GM13977 (cell line): ENCODE measurements around the gene DDX27.
A peak's percentile ranks its signal among the peaks of the same experiment; 100 is the strongest.

Experiments
- DNase-seq: peaks from one replicate; pipeline ENCODE4 v3.0.0; 2012; ENCODE audit warnings: low spot score
- in situ Hi-C: fragments of 300-500 bp; cut with MboI; formaldehyde crosslinking; loops from one replicate; pipeline ENCODE4 v1.12.0; 2022; ENCODE audit warnings: low sequenced_read_pairs, low pct_unique_long_range_greater_than_20kb, mixed read lengths, inconsistent platforms; ENCODE audit not compliant: unreplicated experiment
- TF ChIP-seq, protein P1 (sequence below): IDR thresholded peaks from 2 replicates; pipeline ENCODE4 v1.5.1; 2012; ENCODE audit warnings: mild to moderate bottlenecking, control low read depth; ENCODE audit not compliant: insufficient read depth; ENCODE audit errors: extremely low read depth, missing control alignments

The DDX27 gene

DNA sequence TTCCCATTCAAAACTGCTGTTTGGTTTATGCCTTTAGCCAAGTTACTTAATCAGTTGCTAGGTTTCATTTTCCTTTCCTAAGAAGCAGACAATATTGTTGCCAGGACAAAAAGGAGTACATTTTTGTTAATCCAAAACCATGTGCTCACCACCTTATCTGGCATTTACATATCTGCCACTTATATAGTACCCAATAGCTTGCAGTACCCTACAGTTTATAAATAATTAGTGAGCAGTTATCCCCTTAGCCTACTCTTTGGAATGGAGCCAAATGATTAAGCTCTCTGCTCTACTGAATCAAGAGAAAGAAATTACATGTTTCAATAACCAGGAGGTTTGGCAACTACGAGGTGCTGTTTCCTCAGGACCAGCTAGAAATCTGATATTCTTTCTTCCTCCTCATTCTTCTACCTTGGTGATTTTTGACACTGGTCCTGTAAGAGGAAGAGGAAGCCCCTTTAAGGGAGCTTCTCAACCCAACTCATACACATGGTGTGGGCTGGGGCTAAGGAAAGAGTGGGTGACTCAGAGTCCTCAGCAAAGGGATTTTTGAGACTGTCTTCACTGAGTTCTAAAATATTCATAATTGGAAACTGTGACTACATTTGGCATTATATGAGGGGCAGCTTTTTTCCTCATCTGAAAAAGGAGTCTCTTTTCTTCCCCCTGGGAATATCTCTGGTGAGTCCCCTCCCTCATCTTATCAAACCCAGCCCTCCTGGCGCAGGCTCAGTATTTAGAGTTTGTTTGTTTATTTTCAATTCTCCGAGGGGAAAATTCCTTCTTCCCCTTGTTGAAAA lies 57.1 kb downstream of the DDX27 start:
- peak; percentile 65 for DNase-seq
- TF ChIP-seq, protein P1, sequence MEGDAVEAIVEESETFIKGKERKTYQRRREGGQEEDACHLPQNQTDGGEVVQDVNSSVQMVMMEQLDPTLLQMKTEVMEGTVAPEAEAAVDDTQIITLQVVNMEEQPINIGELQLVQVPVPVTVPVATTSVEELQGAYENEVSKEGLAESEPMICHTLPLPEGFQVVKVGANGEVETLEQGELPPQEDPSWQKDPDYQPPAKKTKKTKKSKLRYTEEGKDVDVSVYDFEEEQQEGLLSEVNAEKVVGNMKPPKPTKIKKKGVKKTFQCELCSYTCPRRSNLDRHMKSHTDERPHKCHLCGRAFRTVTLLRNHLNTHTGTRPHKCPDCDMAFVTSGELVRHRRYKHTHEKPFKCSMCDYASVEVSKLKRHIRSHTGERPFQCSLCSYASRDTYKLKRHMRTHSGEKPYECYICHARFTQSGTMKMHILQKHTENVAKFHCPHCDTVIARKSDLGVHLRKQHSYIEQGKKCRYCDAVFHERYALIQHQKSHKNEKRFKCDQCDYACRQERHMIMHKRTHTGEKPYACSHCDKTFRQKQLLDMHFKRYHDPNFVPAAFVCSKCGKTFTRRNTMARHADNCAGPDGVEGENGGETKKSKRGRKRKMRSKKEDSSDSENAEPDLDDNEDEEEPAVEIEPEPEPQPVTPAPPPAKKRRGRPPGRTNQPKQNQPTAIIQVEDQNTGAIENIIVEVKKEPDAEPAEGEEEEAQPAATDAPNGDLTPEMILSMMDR = no peak
- in situ Hi-C loops = no loop called here

DNA sequence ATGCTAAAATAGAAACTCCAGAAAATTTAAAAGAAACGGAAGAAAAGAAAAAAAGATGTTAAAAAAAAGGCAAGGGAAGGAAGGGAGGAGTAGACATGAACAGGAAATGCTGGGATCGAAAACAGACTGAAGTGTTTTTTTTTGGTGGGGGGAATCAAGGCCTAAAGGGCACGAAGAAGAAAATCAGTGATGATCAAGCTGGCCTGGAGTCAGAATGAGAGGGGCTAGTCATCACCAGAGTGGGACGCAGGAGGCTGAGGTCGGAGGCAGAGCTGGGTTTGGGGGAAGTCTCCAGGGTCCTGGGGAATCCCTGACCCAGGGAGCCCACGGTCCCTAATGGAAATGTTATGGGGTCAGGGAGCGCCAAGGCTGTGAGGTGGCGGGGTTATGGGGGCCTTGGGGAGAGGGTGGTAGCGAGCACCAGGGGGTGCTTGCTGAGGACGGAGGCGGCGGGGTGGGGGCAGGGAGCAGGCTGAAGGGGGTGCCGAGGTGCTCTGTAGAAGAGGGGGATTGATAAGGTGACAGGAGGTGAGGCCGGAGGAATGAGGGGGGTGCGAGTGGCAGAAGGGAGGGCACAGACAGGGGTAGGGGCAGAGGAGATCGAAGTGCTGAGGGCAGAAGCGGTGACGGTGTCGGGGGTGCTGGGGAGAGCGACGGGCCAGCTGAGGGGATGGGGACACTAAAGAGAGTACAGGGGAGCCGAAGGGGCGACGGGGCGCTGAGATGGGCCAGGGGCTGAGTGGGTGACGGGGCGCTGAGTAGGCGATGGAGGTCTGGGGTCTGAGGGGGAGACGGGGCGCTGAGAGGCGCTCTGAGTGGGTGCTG lies 58.0 kb downstream of the DDX27 start:
- DNase-seq = peak; percentile 48
- in situ Hi-C loops = no loop called here
- TF ChIP-seq, protein P1 = no peak

DNA sequence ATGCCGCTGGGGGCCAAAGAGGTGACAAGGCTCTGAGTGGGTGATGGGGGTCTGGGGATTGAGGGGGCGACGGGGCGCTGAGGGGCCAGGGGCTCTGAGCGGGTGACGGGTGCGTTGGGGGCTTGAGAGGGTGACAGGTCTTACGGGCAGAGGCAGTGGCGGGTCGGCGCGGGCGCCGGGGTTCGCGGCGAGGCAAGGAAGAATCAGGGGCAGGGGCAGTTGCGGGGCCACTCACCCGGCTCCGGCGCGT lies 58.5 kb downstream of the DDX27 start:
- no peak for DNase-seq
- TF ChIP-seq, protein P1 = no peak
- in situ Hi-C loops = no loop called here

DNA sequence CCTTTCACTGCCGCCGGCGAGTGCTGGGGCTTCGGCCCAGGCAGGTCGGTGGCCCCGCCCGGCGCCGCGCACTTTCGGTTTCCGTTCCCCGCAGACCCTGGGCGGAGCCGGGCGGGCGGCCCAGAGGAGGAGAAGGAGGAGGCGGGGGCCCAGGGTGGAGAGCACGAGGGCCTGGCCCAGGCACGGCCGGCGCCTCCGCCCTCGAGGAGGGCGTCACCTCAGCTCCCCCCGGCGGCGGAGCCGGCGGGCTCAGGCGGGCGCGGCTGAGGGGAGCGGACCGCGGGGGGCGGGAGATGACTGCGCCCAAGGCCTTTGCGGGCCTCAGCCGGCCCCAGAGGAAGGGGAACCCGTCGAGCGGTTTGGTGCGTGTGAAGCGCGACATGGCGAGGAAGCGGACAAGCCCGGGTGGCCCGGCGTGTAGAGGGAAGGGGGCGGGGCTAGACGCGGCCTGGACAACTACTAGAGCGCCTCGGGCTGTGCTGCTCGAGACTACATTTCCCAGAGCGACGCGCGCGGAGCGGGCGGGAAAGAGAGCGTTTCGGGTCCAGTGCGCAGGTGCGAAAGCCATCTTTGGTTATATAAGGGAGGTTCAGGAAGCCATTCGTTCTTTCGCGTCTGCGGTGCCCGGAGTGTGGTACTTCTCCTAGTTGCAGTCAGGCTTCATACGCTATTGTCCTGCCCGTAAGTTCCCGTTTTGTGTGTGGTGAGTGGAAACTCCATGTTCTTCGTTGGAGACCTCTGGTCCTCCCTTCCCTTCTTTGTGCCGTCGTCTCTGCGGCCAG lies 59.0 kb downstream of the DDX27 start, which contains the start of gene ZNFX1:
ZNFX1 (minus strand) TSS at position 22 of the 782 bp plus-strand sequence. CDS start 2,218 bp downstream, outside the sequence.
- TF ChIP-seq, protein P1 = peak; percentile 24
- DNase-seq = peak; percentile 96

DNA sequence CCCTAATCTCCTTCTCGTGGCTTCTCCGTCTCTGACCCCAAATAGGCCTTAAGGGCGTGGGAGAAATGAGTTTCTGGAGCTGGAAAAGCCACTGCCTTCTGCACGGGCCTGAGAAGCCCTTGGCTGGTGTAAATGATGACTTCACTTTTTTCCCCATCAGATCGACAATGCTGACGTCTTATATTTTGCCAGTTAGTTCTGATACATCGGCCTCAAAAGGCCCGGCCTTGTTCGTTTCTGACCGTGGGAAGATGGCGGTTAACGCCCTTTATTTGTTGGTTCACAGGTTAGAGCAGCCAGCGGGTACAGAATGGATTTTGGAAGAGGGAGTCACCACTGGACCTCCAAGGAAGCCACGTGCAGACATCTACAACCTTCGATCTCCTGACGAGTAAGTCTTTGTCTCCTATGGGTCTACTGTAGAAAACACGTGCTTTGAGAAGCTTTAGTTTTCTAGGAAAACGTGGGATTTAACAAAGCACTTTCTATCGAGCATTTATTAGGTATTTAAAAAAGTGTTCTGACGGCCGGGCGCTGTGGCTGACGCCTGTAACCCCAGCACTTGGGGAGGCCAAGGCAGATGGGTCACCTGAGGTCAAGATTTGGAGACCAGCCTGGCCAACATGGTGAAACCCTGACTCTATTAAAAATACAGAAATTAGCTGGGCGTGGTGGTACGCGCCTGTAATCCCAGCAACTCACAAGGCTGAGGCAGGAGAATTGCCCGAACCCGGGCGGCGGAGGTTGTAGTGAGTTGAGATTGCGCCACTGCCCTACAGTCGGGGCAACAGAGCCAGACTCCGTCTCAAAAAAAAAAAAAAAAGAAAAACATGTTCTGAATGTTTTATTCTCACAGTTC lies 59.8 kb downstream of the DDX27 start:
- DNase-seq = no peak
- TF ChIP-seq, protein P1 = no peak
- in situ Hi-C loops = no loop called here

More for the DNA sequence above, 59.0 kb downstream of the DDX27 start, which contains the start of gene ZNFX1:
- in situ Hi-C loops = no loop called here
